Kidney tubule cell (primary cell): ENCODE data around the gene LMX1A.

Experiments used
- DNase-seq: peaks from one replicate; pipeline ENCODE4 v3.0.0-alpha.2; 2018; ENCODE audit warnings: low spot score

Gene LMX1A

GRCh38 chr1:165367375-165367993, 11.0 kb upstream of the LMX1A start:
- peak; percentile 70 for DNase-seq

GRCh38 chr1:165365341-165365740, 8.8 kb upstream of the LMX1A start:
- DNase-seq: no peak

DNA sequence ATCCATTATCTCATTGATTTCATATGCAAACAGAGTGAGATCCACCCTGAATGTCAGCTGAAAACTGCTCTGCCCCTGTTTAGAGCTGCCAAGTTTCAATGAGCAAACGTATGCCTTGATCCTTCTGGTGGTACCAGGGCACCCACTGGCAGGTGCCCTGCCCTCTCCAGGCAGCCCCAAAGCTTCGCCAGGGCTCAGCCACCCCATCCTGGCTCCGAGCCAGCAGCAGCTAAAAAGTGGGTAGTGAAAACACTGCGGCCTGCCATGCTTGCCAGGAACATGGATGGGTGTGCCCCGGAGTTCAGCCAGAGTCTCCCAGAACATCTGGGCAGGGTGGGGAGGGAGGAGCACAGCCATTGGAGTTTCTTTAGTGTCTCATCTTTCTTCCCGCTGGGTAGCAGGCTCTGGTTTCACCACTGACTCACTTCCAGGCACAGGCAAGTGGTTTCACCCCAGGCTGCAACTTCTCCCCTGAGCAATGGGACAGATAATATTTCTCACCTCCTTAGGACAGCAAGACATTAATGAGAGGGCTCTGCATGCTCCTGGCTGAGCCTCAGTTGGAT, 8.1 kb upstream of the LMX1A start:
- DNase-seq: no peak

GRCh38 chr1:165356876-165357275, 361 bp upstream of the LMX1A start:
- DNase-seq: no peak

- DNase-seq: no peak
These were observed 1.2 kb downstream of the LMX1A start for GRCh38 chr1:165355139-165355976.

- DNase-seq: no peak
These were observed 1.8 kb downstream of the LMX1A start for GRCh38 chr1:165354739-165355138.

DNA sequence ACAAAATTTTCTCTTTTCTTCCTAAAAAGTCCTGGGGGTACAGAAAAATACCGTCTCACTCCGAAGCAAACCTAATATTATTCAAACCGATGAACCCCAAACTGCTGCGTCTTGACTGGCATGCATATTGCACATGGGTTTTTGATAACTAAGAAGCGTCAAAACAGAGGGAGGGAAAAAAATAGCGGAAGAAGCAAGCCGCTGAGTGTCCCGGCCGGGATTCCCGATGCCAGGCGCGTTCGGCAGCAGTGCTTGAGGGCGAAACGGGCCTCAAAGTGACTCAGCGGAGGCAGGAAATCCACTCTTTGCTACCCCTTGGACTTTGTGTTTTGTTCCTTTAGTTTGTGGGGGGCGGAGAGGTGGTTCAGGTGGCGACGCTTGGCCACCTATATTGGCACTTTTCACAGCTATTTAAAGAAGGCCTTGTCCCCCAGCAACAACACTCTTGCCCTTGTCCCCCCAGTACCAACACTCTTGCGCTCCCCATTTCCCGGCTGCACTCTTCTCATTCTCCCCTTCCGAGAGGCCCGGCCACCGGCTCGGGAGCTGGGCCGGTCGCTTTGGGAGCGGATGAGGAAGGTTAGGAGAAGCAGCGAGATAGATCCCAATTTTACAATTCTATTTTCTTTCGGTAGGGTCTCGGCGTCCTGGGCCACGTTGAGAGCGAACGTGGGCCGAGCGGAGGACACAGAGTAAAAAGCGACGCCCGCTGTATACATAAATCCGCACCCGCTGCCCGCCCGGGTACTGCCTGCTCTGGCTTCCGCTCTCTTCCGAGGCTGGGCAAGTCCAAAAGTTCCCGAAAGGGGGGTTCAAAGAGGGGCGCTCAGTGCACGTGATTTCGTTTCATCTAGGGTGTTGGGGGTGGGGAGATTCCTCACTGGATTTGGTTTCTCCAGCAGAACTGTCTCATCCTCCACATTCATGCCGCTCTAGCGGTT, 2.5 kb downstream of the LMX1A start:
- peak; percentile 26 for DNase-seq

GRCh38 chr1:165352442-165353293, 3.8 kb downstream of the LMX1A start:
- no peak for DNase-seq

DNA sequence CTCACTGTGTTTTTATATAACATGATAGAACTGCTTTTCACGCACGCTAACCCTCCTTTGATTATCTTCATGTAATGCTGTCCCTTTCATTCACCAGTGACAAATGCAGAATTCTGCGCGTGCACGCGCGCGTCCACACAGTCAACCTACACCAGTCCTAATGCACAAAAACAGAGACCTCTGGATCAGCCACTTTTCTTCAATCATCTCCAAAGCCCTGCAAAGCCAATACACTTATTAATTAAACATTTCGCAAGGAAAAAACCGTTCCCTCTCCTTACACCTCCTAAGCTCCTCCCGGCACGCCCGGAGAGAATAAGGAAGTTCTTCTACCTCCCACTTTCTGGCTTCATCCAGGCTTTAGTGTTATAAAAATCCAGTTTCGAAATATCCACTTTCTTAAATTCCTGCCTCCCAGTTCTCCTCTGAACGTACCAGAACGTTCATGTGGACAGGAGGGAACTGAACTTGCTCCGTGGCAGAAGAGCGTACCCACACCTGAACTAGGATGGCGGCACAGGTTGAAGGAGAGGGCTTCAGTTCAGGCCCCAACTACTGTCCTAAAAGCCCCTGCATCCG, 4.6 kb downstream of the LMX1A start:
- DNase-seq: no peak

DNA sequence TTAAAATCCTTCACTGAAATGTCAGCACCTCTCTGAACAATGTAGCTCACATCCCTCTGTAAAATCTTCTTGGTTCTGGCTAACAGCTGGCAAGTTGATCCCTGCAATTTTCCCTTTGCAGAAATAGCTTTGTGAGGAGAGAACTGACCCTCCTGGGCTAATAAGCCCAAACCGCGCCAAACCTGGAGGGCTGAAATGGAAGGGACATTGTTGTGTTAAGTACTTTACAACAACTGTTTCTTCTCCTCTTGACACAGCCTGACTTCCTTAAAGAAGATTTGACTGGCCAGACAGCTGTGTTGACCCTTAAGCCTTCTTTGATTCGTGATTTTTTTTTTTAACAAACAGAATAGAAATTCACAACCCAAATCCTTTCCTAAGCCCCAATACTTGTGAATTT, 5.7 kb downstream of the LMX1A start:
- no peak for DNase-seq

- no peak for DNase-seq
These were observed 11.0 kb downstream of the LMX1A start for GRCh38 chr1:165345502-165345901.

GRCh38 chr1:165344736-165345135, 11.8 kb downstream of the LMX1A start:
- DNase-seq: no peak

- DNase-seq: no peak
These were observed 12.3 kb downstream of the LMX1A start for GRCh38 chr1:165344198-165344597.

GRCh38 chr1:165342587-165342986, 13.9 kb downstream of the LMX1A start:
- no peak for DNase-seq

DNA sequence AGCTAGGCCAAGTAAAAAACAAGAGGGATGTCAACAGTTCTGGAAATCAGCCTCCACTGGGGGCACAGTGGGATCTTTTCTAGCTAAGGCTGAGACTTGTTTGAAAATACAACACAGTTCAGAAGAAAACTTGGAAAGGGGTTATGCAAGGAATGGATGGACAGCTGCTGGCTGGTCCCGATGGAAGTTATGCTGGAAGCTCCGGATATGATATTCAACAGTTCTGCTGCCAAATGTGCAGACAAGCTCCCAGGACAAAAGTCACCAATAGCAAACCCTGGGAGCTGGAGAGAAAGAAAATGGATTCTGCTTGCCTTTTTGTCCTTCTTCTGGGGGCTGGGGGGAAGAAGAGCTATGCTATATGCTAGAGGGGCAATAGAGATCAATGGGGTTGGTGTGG, 14.3 kb downstream of the LMX1A start:
- DNase-seq: no peak

DNA sequence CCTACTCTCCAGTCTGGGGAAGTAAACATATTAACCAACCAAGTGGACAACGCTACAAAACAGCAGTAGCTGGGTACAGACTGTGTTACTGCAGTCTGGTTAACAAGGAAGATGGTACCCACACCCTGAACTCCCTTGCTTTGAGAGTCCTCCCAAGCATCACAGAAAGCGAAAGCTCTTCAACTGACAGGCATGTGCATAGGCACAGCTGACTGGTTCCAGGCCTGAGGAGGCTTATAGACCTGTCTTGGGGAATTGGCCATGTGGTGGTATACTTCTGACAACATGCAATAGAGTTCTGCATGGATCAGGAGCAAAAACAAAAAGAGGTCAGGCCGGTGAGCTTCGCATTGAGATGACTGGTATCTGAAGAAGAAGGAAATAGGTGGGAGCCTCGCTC, 17.4 kb downstream of the LMX1A start:
- DNase-seq: no peak

DNA sequence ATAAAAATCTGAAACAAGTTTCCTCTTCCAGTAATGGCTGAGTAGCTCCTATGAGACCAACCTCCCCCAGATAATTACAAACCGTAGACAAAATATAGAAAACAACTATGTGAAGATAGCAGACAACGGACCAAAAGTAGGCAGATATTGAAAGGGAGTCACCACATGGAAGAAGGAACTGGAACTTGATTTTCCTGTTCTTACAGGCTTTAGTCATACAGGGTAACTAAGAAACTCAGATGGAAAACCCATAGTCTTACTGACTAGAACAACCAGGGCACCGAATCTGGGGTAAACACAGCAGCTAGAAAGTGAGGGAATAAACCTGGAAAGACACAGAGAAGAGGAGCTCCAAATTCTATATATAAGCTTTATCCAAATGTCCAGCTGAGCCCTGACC, 26.0 kb downstream of the LMX1A start:
- no peak for DNase-seq

- no peak for DNase-seq
These were observed 27.4 kb downstream of the LMX1A start for GRCh38 chr1:165329104-165329503.

DNA sequence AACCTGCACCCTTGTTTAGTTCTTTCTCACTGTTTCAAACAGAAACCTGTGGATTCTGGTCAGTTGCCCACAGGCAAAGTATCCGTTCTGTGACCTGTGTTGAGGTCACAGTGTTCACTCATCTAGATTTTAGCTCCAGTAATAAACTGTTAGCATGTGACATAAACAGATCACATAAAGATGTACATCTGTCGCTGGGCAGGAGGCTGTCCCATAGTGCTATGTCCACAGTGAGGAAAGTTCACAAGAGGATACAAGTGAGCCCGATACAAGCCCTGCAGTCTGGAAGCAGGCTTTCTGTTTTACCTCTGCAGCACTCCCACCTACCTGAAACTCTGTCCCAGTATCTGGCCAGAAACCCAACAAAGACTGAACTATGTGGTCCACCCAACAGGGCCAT, 28.4 kb downstream of the LMX1A start:
- DNase-seq: no peak

DNA sequence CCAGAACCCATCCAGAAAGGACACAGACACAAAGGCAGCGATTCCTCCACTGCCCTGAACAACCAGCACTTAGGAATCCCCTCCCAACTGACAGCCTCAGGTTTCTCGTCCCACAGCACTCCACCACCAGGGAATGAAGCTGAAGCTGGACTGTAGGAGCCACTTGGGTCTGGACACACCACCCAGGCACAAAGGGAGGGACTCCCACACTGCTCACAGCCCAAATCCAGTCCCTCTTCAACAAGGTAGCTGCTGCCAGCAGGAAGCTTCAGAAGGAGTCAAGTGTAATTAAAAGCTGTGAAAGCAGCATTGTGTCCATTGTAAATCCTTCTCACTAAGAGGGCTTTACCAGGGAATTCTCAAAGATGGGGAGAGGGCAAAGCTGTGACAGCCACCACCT, 29.0 kb downstream of the LMX1A start:
- DNase-seq: no peak
